ENCODE results near the gene CEMIP2.

CEMIP2 gene

GRCh38 chr9:71774920-71775319 is 6.6 kb upstream of the CEMIP2 start:
- no peak for DNase-seq (ENCODE audit: low spot score)

- no peak for DNase-seq (ENCODE audit: low spot score)
These were observed 4.4 kb upstream of the CEMIP2 start for GRCh38 chr9:71772726-71773125.

GRCh38 chr9:71770170-71770569 is 1.9 kb upstream of the CEMIP2 start:
- DNase-seq (ENCODE audit: low spot score) = no peak

GRCh38 chr9:71769175-71770161 is 1.2 kb upstream of the CEMIP2 start:
- DNase-seq (ENCODE audit: low spot score) = peak; percentile 79

GRCh38 chr9:71767776-71768321 is 464 bp downstream of the CEMIP2 start:
- no peak for DNase-seq (ENCODE audit: low spot score)

- no peak for DNase-seq (ENCODE audit: low spot score)
These were observed 1.0 kb downstream of the CEMIP2 start for GRCh38 chr9:71767163-71767775.

- no peak for DNase-seq (ENCODE audit: low spot score)
These were observed 1.6 kb downstream of the CEMIP2 start for GRCh38 chr9:71766663-71767062.

- no peak for DNase-seq (ENCODE audit: low spot score)
These were observed 2.6 kb downstream of the CEMIP2 start for GRCh38 chr9:71765693-71766092.

GRCh38 chr9:71764891-71765290 is 3.4 kb downstream of the CEMIP2 start:
- DNase-seq (ENCODE audit: low spot score) = no peak

- no peak for DNase-seq (ENCODE audit: low spot score)
These were observed 3.9 kb downstream of the CEMIP2 start for GRCh38 chr9:71764463-71764862.

- no peak for DNase-seq (ENCODE audit: low spot score)
These were observed 4.5 kb downstream of the CEMIP2 start for GRCh38 chr9:71763832-71764231.

- no peak for DNase-seq (ENCODE audit: low spot score)
These were observed 5.2 kb downstream of the CEMIP2 start for GRCh38 chr9:71762900-71763653.

- DNase-seq (ENCODE audit: low spot score) = no peak
These were observed 6.4 kb downstream of the CEMIP2 start for GRCh38 chr9:71761938-71762353.

GRCh38 chr9:71760901-71761300 is 7.4 kb downstream of the CEMIP2 start:
- no peak for DNase-seq (ENCODE audit: low spot score)

- no peak for DNase-seq (ENCODE audit: low spot score)
These were observed 9.5 kb downstream of the CEMIP2 start for GRCh38 chr9:71758785-71759184.

- peak; percentile 33 for DNase-seq (ENCODE audit: low spot score)
These were observed 10.0 kb downstream of the CEMIP2 start for GRCh38 chr9:71758277-71758676.

- DNase-seq (ENCODE audit: low spot score) = peak; percentile 26
These were observed 11.6 kb downstream of the CEMIP2 start for GRCh38 chr9:71756753-71757152.

GRCh38 chr9:71755869-71756268 is 12.4 kb downstream of the CEMIP2 start:
- no peak for DNase-seq (ENCODE audit: low spot score)

GRCh38 chr9:71755230-71755629 is 13.1 kb downstream of the CEMIP2 start:
- DNase-seq (ENCODE audit: low spot score) = no peak

GRCh38 chr9:71754151-71754550 is 14.2 kb downstream of the CEMIP2 start:
- no peak for DNase-seq (ENCODE audit: low spot score)

- DNase-seq (ENCODE audit: low spot score) = no peak
These were observed 15.4 kb downstream of the CEMIP2 start for GRCh38 chr9:71752928-71753327.

- DNase-seq (ENCODE audit: low spot score) = no peak
These were observed 16.0 kb downstream of the CEMIP2 start for GRCh38 chr9:71752352-71752751.
